ENCODE measurements around the gene FMR1. TPM values are rescaled to one million over a fixed set of nuclear protein-coding genes. Genes with fewer than 3 reads are reported as not detected.

The FMR1 gene
- total RNA-seq, 1 donor from 2014 or later = 68.3 TPM

GRCh38 chrX:147890756-147891155 lies 21.0 kb upstream of the FMR1 start:
- Mint-ChIP-seq H3K27me3 (no peaks in the 10 kb centered on the region), H3K9me3 (ENCODE audit: low read depth) (peaks cover 27% of the 10 kb centered on the region), H3K4me1 (ENCODE audit: low read depth) (peaks cover 13% of the 10 kb centered on the region), H3K27ac (no peak overlapping the region), H3K4me3 (ENCODE audit: low read depth) (no peak overlapping the region), H3K36me3 (ENCODE audit: insufficient read depth) (peaks cover 1% of the 10 kb centered on the region)
- no peak for TF ChIP-seq CTCF (IDR thresholded peaks at IDR 0.05; ENCODE audit: unreplicated experiment)
- no peak for DNase-seq (ENCODE audit: low spot score, unreplicated experiment)

GRCh38 chrX:147891896-147892295 lies 19.8 kb upstream of the FMR1 start:
- Mint-ChIP-seq H3K27me3 (no peaks in the 10 kb centered on the region), H3K36me3 (ENCODE audit: insufficient read depth) (peaks cover 1% of the 10 kb centered on the region), H3K4me3 (ENCODE audit: low read depth) (no peak overlapping the region), H3K9me3 (ENCODE audit: low read depth) (peaks cover 22% of the 10 kb centered on the region), H3K27ac (peak overlapping the region; percentile 59), H3K4me1 (ENCODE audit: low read depth) (peaks cover 13% of the 10 kb centered on the region)
- DNase-seq (ENCODE audit: low spot score, unreplicated experiment) = no peak
- no peak for TF ChIP-seq CTCF (IDR thresholded peaks at IDR 0.05; ENCODE audit: unreplicated experiment)

GRCh38 chrX:147893741-147894140 lies 18.0 kb upstream of the FMR1 start:
- TF ChIP-seq CTCF (IDR thresholded peaks at IDR 0.05; ENCODE audit: unreplicated experiment) = no peak
- H3K27ac Mint-ChIP-seq = no peak overlapping the region
- no peak overlapping the region for H3K4me3 Mint-ChIP-seq (ENCODE audit: low read depth)
- H3K36me3 Mint-ChIP-seq (ENCODE audit: insufficient read depth) = peaks cover 1% of the 10 kb centered on the region
- no peaks in the 10 kb centered on the region for H3K27me3 Mint-ChIP-seq
- peaks cover 15% of the 10 kb centered on the region for H3K9me3 Mint-ChIP-seq (ENCODE audit: low read depth)
- peaks cover 13% of the 10 kb centered on the region for H3K4me1 Mint-ChIP-seq (ENCODE audit: low read depth)
- DNase-seq (ENCODE audit: low spot score, unreplicated experiment) = no peak

- H3K4me3 Mint-ChIP-seq (ENCODE audit: low read depth) = peak overlapping the region; percentile 1
- peaks cover 8% of the 10 kb centered on the region for H3K9me3 Mint-ChIP-seq (ENCODE audit: low read depth)
- peaks cover 1% of the 10 kb centered on the region for H3K36me3 Mint-ChIP-seq (ENCODE audit: insufficient read depth)
- no peak for DNase-seq (ENCODE audit: low spot score, unreplicated experiment)
- no peaks in the 10 kb centered on the region for H3K27me3 Mint-ChIP-seq
- H3K4me1 Mint-ChIP-seq (ENCODE audit: low read depth) = peaks cover 18% of the 10 kb centered on the region
- no peak for TF ChIP-seq CTCF (IDR thresholded peaks at IDR 0.05; ENCODE audit: unreplicated experiment)
- H3K27ac Mint-ChIP-seq = peak overlapping the region; percentile 10
Observed at GRCh38 chrX:147894366-147894963, 17.3 kb upstream of the FMR1 start.

GRCh38 chrX:147897117-147897516 lies 14.6 kb upstream of the FMR1 start:
- H3K27ac Mint-ChIP-seq = peak overlapping the region; percentile 64
- no peak for TF ChIP-seq CTCF (IDR thresholded peaks at IDR 0.05; ENCODE audit: unreplicated experiment)
- H3K9me3 Mint-ChIP-seq (ENCODE audit: low read depth) = peaks cover 8% of the 10 kb centered on the region
- no peak overlapping the region for H3K4me3 Mint-ChIP-seq (ENCODE audit: low read depth)
- no peak for DNase-seq (ENCODE audit: low spot score, unreplicated experiment)
- H3K27me3 Mint-ChIP-seq = no peaks in the 10 kb centered on the region
- peaks cover 30% of the 10 kb centered on the region for H3K4me1 Mint-ChIP-seq (ENCODE audit: low read depth)
- peaks cover 1% of the 10 kb centered on the region for H3K36me3 Mint-ChIP-seq (ENCODE audit: insufficient read depth)
